HG02678 (cell line): ENCODE data around the gene HIPK2.

Source experiments
- ATAC-seq: cut with Tn5 transposase; IDR thresholded peaks from one replicate; pipeline ENCODE4 v1.9.1; 2021; ENCODE audit warnings: mild to moderate bottlenecking, moderate library complexity; ENCODE audit not compliant: unreplicated experiment

HIPK2 gene

DNA sequence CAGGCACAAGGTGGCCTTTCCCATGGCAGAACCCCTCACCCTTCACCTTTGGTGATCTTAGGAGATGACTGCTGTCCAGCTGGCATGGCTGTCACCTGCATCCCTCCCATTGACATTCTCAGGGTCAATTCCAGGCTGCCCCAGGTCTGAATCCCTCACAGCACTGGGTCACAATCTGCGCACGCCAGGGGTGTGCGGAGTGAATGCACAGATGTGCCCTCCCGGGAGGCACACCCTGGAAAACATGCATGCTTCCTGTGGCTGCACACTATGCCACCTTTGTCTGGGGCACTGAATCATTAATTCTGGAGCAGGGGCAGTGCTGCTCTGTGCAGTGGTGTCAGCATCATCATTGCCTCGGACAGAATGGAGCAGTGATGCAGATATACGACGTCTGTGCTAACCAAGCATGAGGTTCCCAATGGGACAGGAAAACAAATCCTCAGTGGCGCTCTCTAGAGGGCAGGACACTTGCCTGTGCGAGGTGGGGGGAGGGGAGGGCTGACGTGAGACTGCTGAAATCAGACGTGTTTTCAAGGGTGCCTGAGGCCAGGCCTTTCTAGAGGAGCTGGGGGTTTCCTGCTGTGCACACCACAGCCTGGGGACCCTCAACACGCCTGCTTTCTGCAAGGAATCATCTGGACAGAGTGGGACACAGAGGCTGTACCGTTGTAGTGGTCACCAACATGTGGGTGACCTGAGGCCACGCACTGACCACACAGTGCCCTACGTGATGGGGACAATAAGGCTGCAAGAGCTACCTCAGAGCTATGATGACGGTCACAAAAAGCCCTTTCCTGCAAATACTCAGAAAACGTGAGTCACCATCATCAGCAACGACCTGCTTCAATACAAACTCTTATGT, 77.9 kb downstream of the HIPK2 start:
- ATAC-seq: no peak

- no peak for ATAC-seq
Observed at GRCh38 chr7:139698844-139699243, 79.0 kb downstream of the HIPK2 start.

GRCh38 chr7:139698278-139698677, 79.5 kb downstream of the HIPK2 start:
- no peak for ATAC-seq

GRCh38 chr7:139697056-139697455, 80.7 kb downstream of the HIPK2 start:
- ATAC-seq: no peak

DNA sequence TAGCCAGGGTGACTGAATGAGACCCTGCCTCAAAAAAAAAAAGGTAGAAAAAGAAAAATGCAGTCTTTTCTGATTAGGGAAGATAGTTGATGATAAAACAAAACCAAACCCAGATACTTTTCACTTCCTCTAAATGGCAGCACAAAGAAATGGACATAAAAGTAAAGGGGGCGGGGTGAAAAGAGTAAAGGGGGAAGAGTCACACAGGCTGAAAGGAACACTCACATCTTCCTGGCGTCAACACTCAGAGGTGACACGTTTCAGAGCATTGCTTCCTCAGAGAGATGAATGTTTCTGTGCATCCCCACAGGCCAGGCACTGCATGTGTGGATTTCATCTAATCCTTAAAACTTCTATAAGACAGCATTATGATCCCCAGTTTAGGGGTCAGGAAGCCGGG, 81.2 kb downstream of the HIPK2 start:
- no peak for ATAC-seq

DNA sequence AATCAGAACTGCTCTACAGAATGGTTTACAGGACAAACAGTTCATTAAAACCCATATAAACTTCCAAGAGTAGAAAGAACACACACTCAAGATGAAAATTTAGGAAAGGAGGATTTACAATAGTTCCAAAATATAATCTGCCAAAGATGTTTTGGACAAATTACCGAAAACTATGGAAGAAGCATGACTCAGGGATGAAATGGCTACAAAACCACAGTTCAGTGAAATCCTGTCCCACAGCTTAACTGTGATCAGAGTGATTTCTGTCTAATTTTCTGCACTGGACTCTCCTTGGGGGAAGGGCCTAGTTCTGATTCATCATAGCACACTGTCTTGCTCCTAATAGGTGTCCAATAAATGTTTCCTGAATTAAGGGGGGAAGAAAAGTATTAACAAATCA, 82.2 kb downstream of the HIPK2 start:
- ATAC-seq: no peak

DNA sequence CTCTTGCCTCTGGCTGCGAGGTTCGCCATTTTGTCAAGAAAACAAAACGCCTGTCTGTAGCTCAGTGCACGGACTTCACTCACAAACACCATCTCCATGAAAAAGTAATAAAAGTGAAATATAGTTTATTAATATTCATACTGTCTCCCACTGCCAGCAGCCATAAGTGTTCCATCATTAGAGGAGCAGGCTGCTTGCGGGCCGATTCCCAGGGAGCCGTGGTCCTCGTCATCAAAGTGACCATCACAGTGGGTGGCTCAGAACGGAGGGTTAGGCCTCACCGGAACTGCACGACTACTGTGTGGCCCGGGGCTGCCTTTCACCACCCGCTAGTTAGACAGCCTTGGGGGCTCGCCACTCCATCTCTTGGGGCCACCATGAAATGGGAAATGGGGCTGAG, 82.7 kb downstream of the HIPK2 start:
- ATAC-seq: no peak

GRCh38 chr7:139694389-139694676, 83.5 kb downstream of the HIPK2 start:
- ATAC-seq: no peak

GRCh38 chr7:139693651-139694388, 84.0 kb downstream of the HIPK2 start:
- no peak for ATAC-seq

DNA sequence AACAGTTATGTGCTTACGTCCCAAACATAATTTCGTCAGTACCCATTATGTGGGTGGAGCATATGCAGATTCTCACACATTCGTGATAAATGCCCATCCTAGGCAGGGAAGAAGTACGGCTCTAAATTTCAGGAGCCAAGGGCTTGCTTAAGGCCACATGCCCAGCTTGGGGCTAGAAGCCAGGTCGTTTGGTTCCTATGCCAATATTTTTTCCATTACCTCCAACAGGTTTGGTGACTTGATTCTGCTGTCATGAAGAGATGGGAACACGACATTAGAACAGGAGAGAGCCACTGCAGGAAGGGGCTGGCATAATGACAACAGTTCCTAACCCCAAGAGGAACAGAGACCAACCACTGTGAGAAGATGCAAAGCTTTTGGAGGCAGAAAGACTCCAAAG, 85.1 kb downstream of the HIPK2 start:
- ATAC-seq: no peak

- ATAC-seq: no peak
Observed at GRCh38 chr7:139691253-139691781, 86.5 kb downstream of the HIPK2 start.

- ATAC-seq: no peak
Observed at GRCh38 chr7:139687980-139688632, 89.7 kb downstream of the HIPK2 start.

GRCh38 chr7:139687211-139687954, 90.4 kb downstream of the HIPK2 start:
- no peak for ATAC-seq

- no peak for ATAC-seq
Observed at GRCh38 chr7:139683137-139683921, 94.5 kb downstream of the HIPK2 start.

- ATAC-seq: peak; percentile 42
Observed at GRCh38 chr7:139682136-139683013, 95.4 kb downstream of the HIPK2 start.

- no peak for ATAC-seq
Observed at GRCh38 chr7:139681812-139682135, 96.0 kb downstream of the HIPK2 start.

GRCh38 chr7:139681463-139681755, 96.4 kb downstream of the HIPK2 start:
- no peak for ATAC-seq

GRCh38 chr7:139680676-139681462, 96.9 kb downstream of the HIPK2 start:
- ATAC-seq: peak; percentile 42
